GM18498 (cell line): ENCODE results near the gene SPAG17.

ENCODE experiments used
- ATAC-seq: cut with Tn5 transposase; IDR thresholded peaks from one replicate; pipeline ENCODE4 v1.9.1; 2021; ENCODE audit warnings: mild to moderate bottlenecking, moderate library complexity; ENCODE audit not compliant: unreplicated experiment

Gene SPAG17

DNA sequence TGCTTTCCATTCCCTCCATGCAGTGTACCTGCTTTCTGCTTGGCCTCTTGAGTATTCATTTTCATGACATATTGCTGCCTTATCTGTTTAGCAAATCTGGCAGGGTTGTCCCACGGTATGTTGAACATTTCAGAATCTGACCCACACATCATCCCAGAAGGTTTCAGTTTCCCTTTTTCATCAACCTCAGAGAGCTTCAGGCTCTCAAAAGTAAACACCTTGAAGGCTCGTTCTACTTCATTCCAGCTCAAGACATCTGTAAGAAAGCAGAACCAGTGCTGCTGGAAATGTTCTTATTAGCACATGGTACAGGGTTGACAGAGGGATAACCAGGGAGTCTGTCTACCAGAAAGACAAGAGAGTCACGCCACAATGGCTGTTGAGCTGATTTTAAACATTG lies 103.6 kb downstream of the SPAG17 start:
- peak; percentile 67 for ATAC-seq

DNA sequence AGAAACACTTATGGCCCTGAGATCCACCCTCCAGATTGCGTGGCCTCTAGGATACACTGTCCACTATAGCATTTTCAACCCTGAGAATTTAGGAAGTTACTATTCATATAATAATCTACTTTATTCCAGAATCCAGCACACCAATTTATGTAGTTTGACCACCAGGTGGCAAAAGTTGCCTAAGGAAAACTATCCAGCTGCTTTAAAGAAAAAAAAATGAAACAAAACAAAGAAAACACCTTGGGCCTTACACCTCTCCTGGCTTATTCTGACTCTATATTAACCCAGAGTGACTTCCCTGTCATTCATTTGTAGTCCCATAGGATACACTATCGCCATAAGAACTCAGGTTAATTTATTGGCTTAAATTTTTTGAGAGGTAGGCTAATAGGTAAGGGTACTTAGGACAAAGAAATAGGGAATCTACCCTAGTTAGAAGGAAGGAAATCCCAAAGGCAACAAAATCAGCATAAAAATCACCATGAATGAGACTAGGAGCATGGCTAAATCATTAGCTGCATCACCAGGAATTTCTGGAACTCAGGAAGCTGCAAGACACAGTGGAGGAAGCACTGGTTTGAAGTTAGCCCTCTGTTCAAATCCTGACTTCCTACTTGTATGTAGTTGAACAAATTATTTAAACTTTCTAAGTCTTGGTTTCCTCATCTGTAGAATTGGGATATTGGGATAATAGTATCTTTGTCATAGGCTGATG lies 107.5 kb downstream of the SPAG17 start:
- no peak for ATAC-seq

GRCh38 chr1:118075116-118075515 lies 109.9 kb downstream of the SPAG17 start:
- no peak for ATAC-seq

DNA sequence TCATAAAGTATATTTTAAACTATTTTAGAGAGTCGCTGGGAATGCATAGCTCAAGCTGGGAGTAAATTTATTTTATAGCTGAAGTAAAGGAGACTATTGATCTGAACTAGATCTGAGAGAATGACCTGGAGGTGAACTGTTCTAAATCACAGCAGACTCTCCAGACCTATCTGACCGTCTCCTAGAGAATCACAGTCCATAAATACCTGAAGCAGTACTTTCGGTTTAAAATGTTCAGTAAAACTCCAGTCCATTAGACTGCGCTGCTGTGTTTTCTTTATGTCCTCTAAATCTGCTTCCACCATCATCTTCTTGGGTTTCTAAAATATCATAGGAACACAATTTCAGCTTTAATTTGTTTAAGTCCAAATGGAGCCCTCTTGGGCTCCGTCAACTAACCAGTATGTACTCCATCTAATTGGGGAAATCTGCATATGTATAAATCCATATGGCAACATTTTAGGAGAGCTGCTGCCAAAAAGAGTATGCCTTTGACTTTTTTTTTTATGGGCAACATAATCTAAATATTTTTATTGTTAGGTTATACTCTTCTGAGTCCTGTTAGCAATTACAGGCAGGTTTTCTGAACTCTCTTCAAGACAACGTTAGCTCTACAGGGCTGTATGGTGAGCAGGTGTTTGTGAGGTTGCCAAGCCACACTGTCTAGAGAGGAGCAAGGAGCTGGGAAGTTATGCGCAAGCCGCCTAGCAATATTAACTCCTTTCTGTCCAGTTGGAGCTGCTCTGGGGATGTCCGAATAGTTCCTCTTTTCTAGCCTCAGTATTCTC lies 111.2 kb downstream of the SPAG17 start:
- ATAC-seq = no peak

- no peak for ATAC-seq
These were observed 135.0 kb downstream of the SPAG17 start for GRCh38 chr1:118049981-118050380.

- ATAC-seq = no peak
These were observed 137.3 kb downstream of the SPAG17 start for GRCh38 chr1:118047650-118048224.

- ATAC-seq = no peak
These were observed 137.9 kb downstream of the SPAG17 start for GRCh38 chr1:118047006-118047649.

GRCh38 chr1:118043624-118044023 lies 141.4 kb downstream of the SPAG17 start:
- ATAC-seq = no peak

GRCh38 chr1:118042501-118042900 lies 142.5 kb downstream of the SPAG17 start:
- no peak for ATAC-seq

GRCh38 chr1:118039170-118039569 lies 145.9 kb downstream of the SPAG17 start:
- ATAC-seq = no peak

DNA sequence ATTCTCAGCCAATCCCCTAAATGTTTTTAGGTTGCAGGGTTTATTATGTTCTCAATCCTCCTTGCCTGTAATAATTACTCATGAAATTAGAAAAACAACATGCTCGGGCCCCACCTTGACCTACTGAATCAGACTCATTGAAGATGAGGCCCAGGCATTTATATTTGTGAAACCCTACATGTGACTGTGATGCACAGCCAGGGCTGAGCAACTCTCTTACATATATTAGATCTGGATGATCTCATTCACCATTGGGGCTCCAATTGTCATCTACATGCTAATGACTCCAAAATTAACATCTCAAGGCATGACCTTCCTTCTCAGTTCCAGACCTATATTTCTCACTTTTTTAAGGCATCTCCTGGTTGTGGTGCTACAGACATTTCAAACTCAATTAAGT lies 152.1 kb downstream of the SPAG17 start:
- ATAC-seq = no peak

GRCh38 chr1:118028267-118028666 lies 156.8 kb downstream of the SPAG17 start:
- ATAC-seq = no peak

DNA sequence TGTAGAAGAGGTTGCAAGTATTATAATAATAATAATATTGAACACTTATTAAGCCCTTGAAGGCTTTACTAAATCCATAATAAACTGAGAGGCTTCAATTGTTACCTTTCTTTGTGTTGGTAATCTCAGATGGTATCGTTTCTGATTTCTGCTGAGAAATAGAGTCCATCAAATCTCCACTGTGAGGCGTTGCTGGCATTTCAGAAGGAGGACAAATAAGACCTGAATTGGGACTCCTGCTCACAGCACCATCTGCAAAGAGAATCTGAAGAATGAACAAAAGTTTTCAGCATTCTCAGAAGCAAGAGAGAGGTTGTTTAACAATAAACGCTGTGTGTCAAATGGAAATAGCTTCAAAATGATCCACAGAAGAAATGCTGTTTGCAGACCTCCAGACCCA lies 161.8 kb downstream of the SPAG17 start:
- ATAC-seq = no peak

GRCh38 chr1:118021668-118022067 lies 163.4 kb downstream of the SPAG17 start:
- no peak for ATAC-seq

GRCh38 chr1:118018060-118018459 lies 167.0 kb downstream of the SPAG17 start:
- no peak for ATAC-seq

DNA sequence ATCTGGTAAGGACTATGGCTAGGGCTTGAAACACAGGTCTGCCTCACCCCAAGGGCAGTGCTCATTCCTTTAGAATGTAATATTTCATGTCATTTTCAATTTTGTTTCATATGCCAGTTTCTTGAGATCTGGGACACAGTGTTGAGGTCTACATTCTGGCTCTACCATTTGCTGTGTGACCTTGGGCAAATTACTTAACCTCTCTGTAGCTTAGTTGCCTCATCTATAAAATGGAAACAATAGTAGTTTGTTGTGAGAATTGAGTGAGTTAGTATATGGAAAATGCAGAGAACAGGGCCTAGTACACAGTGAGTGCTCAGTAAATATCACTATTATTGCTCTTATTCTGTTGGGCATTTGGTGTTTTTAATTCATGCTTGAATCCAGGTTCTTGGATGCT lies 171.1 kb downstream of the SPAG17 start:
- no peak for ATAC-seq

DNA sequence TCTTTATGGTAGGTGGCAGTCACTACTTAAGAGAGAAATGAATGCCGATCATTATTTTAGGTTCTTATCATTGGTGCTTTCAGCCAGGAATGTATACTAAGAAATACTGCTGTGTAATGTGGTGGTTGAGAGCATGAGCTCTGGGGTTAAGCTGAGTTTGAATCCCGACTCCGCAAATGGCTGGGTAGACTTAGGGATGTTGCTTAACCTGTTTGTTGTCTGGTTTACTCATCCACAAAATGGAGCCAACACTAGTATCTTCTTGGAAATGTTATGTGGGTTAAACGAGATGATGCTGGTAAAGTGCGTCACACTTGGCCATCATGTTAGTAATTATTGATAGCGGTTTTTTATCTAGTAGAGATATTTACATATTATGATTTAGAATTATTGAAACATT lies 171.7 kb downstream of the SPAG17 start:
- ATAC-seq = no peak

DNA sequence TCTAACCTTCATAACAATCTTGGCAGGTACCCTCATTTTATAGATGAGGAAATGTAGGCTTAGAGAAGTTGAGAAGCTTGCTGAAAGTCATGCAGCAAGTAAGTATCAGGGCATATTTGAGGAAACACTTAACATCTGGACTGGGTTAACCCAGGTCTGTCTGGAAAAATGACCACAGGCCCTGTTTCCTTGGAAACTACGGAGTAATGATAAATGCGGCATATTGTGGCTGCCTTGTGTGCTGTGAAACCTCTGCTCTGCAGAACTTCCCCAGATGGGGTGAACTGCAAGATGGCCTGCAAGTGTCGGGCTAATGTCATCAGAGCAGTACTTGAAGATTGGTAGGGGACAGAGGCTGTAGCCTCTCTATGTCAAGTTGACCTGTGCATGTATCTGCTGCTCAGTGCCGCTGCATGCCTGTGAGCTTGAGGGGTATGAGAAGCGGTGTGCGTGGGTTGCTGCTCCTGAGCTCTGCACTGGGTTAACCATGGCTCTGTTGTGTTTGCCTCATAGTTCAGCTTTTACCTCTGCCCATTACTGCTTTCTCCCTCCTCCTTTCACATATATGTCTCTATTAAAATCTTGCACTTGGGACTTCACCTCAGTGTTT lies 172.4 kb downstream of the SPAG17 start:
- ATAC-seq = no peak

DNA sequence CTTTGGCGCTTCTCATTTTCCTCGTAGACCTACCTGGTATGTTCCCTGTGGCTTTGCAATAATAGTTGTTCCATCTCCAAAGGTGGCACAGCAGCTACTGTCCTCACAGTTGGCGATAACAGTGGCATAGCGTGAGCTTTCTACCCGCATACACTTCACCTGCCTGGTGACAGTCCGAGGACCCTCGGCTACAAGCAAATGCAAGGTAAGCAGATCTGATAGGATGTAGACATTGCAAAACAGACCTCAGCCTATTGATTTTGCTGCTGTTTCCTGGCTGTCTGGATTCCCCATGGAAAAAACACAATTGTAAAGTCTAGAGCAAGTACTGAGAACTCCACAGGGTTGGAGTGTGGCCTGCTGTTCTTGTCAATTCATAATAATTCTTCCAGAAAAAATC lies 177.0 kb downstream of the SPAG17 start:
- ATAC-seq = no peak

DNA sequence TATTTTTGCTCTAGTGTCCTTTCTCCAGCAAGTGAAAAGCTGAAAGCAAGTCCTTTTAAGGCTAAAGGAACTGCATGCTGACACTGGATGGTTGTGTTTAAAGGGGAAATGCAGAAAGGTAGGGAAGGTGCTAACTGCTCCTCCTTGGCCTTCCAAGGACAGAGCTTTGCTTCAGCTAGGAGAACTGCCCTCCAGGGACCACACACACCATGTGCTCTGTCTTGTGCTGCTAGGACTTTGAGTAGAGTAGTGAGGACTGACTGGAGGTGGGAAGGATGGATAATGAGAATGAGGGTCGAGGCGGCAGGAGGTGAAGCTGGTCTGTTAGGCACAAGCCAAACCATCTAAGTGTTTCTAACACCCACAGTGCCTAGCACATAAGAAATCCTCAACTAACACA lies 177.6 kb downstream of the SPAG17 start:
- no peak for ATAC-seq

- ATAC-seq = no peak
These were observed 180.7 kb downstream of the SPAG17 start for GRCh38 chr1:118004312-118004711.
